ENCODE data around the gene ACTL8. TPM values are rescaled to one million over a fixed set of nuclear protein-coding genes. Genes with fewer than 3 reads are reported as not detected.

The ACTL8 gene
- total RNA-seq, 1 experiment from 2014 or later = not detected

DNA sequence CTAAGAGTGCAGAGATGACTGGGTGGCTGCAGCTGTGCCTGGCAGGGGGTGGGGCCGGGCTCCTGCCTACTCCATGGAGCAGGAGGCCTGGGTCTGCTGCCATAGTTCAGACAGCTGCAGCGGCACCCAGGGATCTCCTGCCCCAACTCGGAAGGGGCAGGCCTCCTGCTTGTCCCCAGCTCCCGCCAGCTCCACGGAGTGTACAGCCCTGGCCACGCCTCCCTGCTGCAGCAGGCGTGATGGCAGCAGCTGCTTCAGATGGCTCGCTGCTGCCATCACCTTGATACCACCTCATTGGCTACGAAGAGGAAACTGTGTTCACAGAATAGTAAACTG is 35.9 kb downstream of the ACTL8 start:
- H3K4me3 Mint-ChIP-seq (ENCODE audit: low read depth, unreplicated experiment) = no peak overlapping the region
- no peak for DNase-seq
- intact Hi-C loops (cut with micrococcal nuclease; ENCODE audit: unreplicated experiment) = no loop called here
- no peaks in the 10 kb centered on the region for H3K9me3 Mint-ChIP-seq (ENCODE audit: low read depth, unreplicated experiment)
- no TSS peak for BruUV-seq (replicated peaks)
- H3K27ac Mint-ChIP-seq (ENCODE audit: unreplicated experiment) = no peak overlapping the region
- peaks cover 85% of the 10 kb centered on the region for H3K27me3 Mint-ChIP-seq (ENCODE audit: unreplicated experiment)
- CTCF ChIA-PET = no interaction called here
- TF ChIP-seq, protein P1, sequence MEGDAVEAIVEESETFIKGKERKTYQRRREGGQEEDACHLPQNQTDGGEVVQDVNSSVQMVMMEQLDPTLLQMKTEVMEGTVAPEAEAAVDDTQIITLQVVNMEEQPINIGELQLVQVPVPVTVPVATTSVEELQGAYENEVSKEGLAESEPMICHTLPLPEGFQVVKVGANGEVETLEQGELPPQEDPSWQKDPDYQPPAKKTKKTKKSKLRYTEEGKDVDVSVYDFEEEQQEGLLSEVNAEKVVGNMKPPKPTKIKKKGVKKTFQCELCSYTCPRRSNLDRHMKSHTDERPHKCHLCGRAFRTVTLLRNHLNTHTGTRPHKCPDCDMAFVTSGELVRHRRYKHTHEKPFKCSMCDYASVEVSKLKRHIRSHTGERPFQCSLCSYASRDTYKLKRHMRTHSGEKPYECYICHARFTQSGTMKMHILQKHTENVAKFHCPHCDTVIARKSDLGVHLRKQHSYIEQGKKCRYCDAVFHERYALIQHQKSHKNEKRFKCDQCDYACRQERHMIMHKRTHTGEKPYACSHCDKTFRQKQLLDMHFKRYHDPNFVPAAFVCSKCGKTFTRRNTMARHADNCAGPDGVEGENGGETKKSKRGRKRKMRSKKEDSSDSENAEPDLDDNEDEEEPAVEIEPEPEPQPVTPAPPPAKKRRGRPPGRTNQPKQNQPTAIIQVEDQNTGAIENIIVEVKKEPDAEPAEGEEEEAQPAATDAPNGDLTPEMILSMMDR (IDR thresholded peaks at IDR 0.05; ENCODE audit: unreplicated experiment) = no peak
- H3K4me1 Mint-ChIP-seq (ENCODE audit: low read depth, unreplicated experiment) = no peaks in the 10 kb centered on the region
- no peaks in the 10 kb centered on the region for H3K36me3 Mint-ChIP-seq (ENCODE audit: insufficient read depth, unreplicated experiment)

DNA sequence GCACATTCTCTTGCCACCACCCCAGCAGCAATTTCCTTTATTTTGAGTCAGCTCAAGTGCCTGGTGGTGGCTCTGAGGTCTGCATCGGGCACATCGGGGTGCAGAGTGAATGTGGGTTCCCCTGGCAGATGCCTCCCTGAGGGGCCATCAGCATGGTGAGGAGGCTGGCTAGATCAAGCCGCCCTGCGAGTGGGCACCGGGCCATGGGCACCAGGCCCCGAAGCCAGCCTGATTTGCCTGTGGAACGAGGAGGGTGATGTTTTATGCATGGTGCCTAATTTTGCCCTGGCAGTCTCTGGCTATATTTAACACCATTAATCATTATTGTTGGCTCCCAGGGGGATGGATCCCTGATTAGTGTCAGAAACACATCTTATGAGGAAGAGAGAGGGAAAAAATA is 36.3 kb downstream of the ACTL8 start:
- TF ChIP-seq, protein P1 (IDR thresholded peaks at IDR 0.05; ENCODE audit: unreplicated experiment) = no peak
- H3K4me1 Mint-ChIP-seq (ENCODE audit: low read depth, unreplicated experiment) = no peaks in the 10 kb centered on the region
- no peak overlapping the region for H3K27ac Mint-ChIP-seq (ENCODE audit: unreplicated experiment)
- no peak for DNase-seq
- no peaks in the 10 kb centered on the region for H3K36me3 Mint-ChIP-seq (ENCODE audit: insufficient read depth, unreplicated experiment)
- intact Hi-C loops (cut with micrococcal nuclease; ENCODE audit: unreplicated experiment) = no loop called here
- CTCF ChIA-PET = no interaction called here
- no TSS peak for BruUV-seq (replicated peaks)
- no peaks in the 10 kb centered on the region for H3K9me3 Mint-ChIP-seq (ENCODE audit: low read depth, unreplicated experiment)
- no peak overlapping the region for H3K4me3 Mint-ChIP-seq (ENCODE audit: low read depth, unreplicated experiment)
- peaks cover 85% of the 10 kb centered on the region for H3K27me3 Mint-ChIP-seq (ENCODE audit: unreplicated experiment)

DNA sequence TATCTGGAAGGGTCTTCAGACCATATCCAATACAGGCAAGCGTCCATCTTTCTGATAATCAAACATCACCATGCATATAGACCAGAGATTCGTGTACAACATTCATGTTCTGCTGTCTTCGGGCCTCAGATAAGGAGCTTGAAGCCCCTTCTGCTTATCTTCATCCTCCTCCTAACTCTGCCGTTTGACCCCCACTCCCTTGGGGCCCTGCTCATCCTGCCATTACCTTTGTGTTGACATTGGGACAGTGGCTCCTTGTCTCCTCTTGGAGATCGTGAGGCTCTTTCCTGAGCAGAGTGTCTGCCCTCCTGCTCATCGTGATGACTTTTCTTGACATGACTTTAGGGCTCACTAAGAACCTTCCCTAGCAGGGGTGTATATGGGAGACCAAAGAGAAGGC is 37.3 kb downstream of the ACTL8 start:
- DNase-seq = no peak
- H3K27ac Mint-ChIP-seq (ENCODE audit: unreplicated experiment) = no peak overlapping the region
- no peak overlapping the region for H3K4me3 Mint-ChIP-seq (ENCODE audit: low read depth, unreplicated experiment)
- TF ChIP-seq, protein P1 (IDR thresholded peaks at IDR 0.05; ENCODE audit: unreplicated experiment) = no peak
- H3K4me1 Mint-ChIP-seq (ENCODE audit: low read depth, unreplicated experiment) = no peaks in the 10 kb centered on the region
- BruUV-seq (replicated peaks) = no TSS peak
- H3K36me3 Mint-ChIP-seq (ENCODE audit: insufficient read depth, unreplicated experiment) = no peaks in the 10 kb centered on the region
- no peaks in the 10 kb centered on the region for H3K9me3 Mint-ChIP-seq (ENCODE audit: low read depth, unreplicated experiment)
- intact Hi-C loops (cut with micrococcal nuclease; ENCODE audit: unreplicated experiment) = no loop called here
- CTCF ChIA-PET = no interaction called here
- peaks cover 86% of the 10 kb centered on the region for H3K27me3 Mint-ChIP-seq (ENCODE audit: unreplicated experiment)

DNA sequence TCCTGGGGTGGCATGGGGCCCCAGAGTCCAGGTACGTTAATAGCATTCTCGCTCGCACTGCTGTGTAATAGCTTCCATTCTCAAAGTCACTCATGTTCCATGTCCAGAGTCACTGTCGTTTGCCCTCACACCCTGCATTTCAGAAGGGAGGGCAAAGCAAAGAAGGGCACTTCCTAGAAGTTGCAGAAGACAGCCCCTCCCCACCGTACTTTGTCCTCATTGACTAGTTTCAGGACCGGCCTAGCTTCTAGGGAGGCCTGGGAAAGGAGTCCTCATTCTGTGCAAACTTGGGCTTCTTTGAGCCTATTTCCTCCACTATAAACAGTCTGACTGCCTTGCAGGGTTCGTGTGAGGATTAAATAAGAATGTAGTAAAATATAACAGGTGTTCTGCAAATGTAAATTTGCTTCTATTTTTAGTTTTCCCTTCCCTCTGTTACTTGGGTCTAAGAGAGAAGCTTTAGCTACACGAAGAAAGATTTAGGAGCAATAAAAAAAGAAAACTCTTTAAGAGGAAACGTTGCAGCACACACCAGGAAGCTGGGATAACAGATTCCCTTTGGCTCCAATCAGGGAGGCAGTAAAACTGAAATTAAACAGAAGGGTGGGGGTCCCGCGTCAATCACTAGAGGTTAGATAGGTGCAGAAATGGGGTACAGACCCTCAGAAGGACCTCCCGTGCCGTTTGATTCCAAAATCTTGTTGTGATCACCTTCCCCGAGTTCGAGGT is 40.1 kb downstream of the ACTL8 start:
- DNase-seq = no peak
- no peaks in the 10 kb centered on the region for H3K9me3 Mint-ChIP-seq (ENCODE audit: low read depth, unreplicated experiment)

More for the DNA sequence above, 40.1 kb downstream of the ACTL8 start:
- CTCF ChIA-PET = no interaction called here
- Mint-ChIP-seq H3K36me3 (ENCODE audit: insufficient read depth, unreplicated experiment) (no peaks in the 10 kb centered on the region), H3K4me1 (ENCODE audit: low read depth, unreplicated experiment) (no peaks in the 10 kb centered on the region), H3K4me3 (ENCODE audit: low read depth, unreplicated experiment) (no peak overlapping the region), H3K27ac (ENCODE audit: unreplicated experiment) (no peak overlapping the region), H3K27me3 (ENCODE audit: unreplicated experiment) (peaks cover 86% of the 10 kb centered on the region)
- TF ChIP-seq, protein P1 (IDR thresholded peaks at IDR 0.05; ENCODE audit: unreplicated experiment) = no peak
- intact Hi-C loops (cut with micrococcal nuclease; ENCODE audit: unreplicated experiment) = no loop called here
- no TSS peak for BruUV-seq (replicated peaks)
